Umbilical cord (tissue), 2 donors: ENCODE results near the gene EFHD1. TPM values are rescaled to one million over a fixed set of nuclear protein-coding genes. Genes with fewer than 3 reads are reported as not detected.

Source experiments
- DNase-seq: peaks from one replicate; pipeline ENCODE4 v3.0.0-alpha.2; 2015; ENCODE audit warnings: low spot score
- total RNA-seq: library from RNA; depleted of rRNA; stranded (reverse); fragments of >200 nt; gene quantifications from one replicate; pipeline ENCODE4 v1.2.3, GENCODE V29; 2014; ENCODE audit warnings: low replicate concordance; ENCODE audit not compliant: insufficient read depth

Gene EFHD1, protein sequence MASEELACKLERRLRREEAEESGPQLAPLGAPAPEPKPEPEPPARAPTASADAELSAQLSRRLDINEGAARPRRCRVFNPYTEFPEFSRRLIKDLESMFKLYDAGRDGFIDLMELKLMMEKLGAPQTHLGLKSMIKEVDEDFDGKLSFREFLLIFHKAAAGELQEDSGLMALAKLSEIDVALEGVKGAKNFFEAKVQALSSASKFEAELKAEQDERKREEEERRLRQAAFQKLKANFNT
- 1.2 TPM for total RNA-seq

DNA sequence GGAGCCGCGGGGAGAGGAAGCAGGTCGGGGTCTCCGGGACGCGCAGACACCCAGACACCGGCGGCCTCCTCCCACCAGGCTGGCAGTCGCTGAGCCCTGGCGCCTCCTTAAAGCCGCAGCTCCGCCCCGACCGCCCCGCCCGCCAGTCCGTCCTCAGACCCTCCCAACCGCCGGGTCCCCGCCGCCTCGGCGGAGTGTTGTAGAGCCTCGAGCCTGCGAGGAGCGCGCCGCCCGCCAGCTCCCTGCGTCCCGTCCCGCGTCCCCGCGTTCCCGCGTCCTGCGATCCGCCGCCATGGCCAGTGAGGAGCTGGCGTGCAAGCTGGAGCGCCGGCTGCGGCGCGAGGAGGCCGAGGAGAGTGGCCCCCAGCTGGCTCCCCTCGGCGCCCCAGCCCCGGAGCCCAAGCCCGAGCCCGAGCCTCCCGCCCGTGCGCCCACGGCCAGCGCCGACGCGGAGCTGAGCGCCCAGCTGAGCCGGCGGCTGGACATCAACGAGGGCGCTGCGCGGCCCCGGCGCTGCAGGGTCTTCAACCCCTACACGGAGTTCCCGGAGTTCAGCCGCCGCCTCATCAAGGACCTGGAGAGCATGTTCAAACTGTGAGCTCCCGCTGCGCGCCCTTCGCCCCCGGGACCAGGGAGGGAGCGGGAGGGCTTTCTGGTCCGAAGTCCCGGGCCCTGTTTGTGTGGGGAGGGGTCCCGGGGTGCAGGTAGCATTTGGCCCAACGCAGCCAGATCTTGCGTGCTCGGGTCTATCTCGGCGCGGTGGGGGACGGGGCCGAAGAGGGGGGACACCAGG lies at the start of gene EFHD1:
Gene EFHD1 (plus strand): TSS at position 192 of the 793 bp plus-strand sequence. CDS start 101 bp downstream, at position 293.
- peak; percentile 81 for DNase-seq

DNA sequence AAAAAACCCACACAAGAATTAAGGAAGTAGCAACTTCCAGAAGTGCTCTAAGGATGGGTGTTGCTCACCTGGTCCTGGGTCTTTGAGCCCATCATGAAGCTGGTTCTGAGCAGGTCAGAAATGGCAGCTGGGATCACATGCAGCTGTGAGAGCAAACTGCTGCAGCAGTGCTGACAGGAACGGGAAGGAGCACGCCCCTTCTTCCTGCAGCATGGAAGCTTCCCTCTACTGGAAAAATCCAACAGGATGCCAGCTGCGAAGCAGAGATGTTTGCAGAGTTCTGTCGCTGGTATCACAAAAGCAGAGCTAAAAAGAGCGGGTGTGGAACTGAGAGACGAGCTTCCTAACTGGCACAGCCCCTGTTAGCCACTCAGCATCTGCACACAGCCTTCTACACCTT lies 49.2 kb upstream of the EFHD1 start:
- DNase-seq = no peak

DNA sequence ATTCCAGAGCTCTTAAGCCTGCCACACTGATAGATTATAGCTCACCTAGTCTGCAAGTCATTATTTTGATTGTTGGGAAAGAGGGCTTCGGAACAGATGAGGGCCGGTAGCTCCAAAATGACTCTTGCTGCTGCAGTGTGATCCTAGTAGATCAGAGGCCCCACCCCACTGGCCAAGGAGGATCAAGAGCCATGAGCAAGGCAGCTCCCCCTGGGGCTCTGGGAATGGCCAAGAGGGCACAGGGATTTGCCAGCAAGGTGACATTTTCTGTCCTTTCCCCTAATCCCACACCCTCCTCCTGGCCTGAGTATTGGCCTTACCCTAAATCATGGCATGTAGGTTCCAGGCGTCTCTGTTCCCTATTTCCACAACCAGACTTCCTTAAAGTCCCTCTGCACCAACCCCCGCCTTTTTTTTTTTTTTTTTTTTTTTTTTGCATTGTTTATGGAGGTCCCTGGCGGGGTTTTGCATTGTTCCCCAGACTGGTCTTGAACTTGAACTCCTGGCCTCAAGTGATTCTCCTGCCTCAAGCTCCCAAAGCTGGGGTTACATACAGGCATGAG lies 46.4 kb upstream of the EFHD1 start:
- DNase-seq = no peak

DNA sequence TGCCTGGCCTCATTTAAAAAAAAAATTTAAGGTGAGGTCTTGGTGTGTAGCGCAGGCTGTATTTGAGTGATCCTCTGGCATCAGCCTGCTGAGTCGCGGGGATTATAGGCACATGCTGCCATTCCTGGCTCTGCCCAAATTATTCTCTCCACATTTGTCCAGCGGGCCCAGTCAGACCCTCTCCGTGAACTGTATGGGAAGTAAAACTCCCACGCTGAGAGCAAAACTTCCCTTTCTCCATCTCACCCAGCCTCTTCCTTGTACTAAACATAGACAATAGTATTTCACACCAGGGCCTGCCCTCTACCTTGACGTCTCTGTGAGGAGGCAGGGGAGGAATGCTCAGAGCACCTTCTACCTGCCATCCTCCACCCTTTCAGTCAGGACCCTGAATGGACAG lies 45.9 kb upstream of the EFHD1 start:
- DNase-seq = no peak

DNA sequence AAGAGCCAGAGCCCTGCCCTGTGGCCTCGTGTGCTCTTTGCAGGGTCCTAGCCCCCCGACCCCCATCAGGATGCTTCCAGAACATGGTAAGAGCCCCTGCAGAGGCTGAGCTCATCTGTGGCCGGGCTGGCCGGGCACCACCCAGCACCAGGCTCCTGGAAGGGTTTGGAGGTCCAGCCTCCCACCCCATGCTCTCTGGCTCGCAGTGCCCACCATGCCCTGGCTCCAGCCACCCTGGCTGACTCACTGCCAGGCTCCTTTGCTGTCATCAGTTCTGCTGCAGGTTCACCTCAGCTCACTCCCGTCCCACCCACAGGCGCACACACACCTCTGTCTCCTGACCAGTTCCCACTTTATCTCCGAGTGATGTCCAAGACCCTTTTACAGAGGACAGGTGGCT lies 45.4 kb upstream of the EFHD1 start:
- DNase-seq = no peak

DNA sequence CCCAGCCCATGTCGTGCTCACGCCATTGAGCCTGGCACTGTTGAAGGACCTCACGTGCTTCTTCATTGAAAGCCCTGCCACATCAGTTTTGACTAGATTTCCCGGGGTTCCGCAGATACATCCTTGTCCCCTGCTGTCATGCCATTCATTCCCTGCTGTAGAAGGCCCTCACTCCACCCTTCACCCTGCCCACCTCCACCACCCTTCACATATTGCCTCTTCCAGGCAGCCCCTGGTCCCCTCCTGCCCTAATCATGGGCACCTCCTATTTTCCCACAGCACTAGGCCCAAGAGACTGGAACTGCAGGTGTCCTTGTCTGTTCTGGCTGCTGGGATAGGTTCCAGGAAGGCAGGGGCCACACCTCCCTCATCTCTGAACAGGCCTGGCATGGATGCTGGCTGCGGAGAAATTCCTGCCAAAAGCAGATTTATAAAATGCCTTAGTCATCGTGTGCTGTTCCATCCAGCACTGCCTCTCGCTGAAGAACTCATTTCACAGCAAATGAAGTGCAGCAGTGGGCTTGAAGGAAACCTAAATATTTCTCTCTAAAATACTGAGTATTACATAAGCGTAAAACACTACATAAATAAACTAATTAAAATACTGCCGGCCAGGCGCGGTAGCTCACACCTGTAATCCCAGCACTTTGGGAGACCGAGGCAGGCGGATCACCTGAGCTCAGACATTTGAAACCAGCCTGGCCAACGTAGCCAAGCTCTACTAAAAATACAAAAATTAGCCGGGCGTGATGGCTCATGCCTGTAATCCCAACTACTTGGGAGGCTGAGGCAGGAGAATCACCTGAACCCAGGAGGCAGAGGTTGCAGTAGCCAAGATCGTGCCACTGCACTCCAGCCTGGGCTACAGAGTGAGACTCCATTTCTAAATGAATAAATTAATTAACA lies 44.5 kb upstream of the EFHD1 start:
- DNase-seq = peak; percentile 92

DNA sequence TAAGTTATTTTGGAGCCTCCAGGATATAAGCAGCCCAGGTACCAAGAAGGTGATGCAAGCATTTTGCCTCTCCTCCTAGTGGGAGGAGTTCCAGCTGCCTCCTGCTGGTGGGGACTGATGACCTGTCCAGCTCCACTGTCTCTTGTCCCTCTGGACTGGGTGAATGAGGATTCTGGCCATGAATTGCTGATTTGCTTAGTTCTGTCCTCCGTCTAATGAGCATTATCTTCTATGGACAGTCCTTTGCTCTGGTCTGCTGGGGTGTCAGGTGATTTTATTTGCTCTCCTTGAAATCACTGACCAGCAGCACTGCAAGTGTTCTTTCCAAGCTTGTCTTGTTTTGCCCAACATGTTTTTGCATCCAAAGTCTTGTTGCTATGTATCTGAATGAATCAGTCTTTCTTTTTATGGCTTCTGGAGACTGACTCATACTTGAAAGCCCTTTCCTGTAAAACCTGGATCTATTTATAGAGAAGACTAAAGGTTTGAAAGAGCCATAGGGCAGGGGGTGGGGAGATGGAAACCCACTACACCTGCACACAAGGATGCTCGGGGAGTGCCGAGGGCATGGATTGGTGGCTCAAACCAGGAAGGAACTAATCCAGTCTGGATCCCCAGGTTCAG lies 40.5 kb upstream of the EFHD1 start:
- peak; percentile 31 for DNase-seq

DNA sequence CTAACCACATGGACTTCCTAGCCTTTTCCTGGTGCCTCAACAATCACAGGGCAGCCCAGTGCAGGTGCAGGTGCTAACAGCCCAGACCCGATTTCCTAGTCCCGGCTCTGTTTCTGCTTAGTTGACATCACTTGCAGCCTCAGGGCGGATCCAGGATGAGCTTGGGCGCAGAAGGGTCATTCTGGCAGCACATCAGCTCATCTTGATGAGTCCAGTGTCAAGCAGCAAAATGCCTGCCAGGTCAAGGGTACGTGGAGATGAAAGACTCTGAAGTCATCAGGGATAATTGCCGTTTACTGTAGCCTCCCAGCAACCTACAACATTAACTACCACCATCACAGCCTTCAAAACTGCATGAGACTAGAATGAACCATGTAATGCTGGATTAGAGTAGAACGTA lies 39.4 kb upstream of the EFHD1 start:
- DNase-seq = no peak

DNA sequence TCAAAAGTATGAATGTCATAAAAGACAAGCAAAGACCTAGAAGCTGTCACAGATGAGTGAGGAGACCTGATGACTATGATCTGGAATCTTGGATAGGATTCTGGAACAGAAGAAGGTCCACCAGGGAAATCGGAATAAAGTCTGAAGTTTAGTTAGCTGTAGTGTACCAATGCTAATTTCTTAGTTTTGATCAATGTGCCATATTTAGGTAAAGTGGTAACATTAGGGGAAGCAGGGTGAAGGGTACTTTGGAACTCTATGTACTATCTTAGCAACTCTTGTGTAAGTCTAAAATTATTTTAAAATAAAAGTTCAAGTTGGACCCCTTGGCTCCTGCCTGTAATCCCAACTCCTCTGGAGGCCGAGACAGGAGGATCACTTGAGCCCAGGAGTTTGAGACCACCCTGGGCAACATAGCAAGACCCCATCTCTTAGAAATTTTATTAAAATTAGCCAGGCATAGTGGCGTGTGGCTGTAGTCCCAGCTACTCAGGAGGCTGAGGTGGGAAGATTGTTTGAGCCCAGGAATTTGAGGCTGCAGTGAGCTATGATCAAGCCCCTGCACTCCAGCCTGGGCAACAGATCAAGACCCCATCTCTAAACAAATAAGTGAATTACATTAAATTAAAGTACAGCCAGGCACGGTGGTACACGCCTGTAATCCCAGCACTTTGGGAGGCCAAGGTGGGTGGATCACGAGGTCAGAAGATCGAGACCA lies 35.9 kb upstream of the EFHD1 start:
- DNase-seq = no peak

DNA sequence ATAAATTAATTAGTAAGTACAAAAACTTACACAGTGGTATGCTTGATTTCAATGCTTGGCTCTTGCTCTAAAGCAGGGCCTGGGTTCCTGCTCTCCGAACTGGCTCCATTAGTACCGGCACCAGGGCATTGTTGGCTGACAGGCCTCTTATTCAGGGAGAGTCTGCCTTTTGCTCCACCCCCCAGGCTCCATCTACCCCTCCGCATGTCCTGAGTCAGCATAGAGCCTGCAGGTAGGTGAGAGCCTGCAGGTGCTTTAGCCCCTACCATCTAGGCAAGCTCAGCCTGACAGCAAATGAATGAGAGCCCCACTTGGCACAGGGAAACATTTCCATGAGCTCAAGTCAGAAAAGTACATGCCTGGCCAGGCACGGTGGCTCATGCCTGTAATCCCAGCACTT lies 35.1 kb upstream of the EFHD1 start:
- DNase-seq = no peak

DNA sequence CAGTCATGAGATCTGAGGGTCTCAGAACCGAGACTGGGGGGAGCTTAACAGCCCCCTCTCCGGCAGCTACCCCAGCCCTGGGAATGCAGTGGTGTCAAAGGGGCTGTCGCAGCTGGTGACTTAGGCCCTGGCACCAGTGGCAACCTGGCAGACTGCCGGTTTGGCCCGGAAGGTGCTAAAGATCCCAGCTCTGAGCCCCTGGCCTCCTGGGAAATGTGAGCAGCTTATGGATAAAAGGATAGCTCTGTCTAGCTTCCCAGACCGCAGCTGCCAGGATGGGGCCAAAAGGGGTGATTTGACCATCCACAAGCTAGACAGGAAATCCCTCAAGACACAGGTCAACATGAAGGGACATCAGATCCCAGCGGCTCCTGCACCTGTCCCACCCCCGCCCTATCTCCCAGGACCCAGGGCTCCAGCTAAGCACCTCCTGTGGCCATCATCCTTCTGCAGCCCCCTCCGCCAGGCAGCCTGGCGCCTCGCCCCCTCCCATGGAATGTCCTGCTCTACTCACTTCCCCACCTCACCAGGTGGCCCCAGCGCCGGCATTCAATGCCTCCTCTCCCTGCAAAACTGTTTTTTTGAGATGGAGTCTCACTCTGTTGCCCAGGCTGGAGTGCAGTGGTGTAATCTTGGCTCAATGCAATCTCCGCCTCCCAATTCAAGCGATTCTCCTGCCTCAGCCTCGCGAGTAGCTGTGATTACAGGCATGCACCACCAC lies 33.2 kb upstream of the EFHD1 start:
- no peak for DNase-seq

DNA sequence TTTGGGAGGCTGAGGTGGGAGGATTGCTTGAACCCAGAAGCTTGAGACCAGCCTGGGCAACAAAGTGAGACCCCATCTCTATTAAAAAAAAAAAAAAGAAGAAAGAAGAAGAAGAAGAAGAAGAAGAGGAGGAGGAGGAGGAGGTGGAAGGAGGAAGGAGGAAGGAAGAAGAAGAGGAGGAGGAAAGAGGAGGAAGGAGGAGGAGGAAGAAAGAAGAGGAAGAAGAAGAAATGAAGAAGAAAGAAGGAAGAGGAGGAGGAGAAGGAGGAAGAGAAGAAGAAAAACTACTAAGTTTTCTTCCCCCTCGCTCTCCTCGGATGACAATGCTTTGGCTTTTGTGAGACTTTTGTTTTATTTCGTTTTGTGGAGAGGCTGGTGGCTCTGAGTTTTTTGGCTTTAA lies 30.1 kb upstream of the EFHD1 start:
- no peak for DNase-seq

DNA sequence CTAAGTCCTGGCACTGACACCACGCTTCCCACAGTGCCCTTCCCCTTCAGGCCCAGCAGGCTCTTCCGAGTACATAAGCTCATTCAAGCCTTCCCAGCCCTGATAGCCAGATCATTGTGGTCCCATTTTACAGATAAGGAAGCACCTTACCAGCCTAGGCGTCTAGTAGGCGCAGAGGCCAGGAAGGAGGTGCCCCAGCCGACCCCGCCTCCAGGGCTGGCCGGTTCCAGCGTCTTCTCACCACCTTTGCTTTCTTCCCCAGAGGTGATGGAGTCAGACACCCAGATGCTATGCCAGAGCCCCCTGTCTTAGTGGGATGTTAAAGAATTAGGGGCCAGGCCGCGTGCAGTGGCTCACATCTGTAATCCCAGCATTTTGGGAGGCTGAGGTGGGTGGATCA lies 28.9 kb upstream of the EFHD1 start:
- no peak for DNase-seq

DNA sequence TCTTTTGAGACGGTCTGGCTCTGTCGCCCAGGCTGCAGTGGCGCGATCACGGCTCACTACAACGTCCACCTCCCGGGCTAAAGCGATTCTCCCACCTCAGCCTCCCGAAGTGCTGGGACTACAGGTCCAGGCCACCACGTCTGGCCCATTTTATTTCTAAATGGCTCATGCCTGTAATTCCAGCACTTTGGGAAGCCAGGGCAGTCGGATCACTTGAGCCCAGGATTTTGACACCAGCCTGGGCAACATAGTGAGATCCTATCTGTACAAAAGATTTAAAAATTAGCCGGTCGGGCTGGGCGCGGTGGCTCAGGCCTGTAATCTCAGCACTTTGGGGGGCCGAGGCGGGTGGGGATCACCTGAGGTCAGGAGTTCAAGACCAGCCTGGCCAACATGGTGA lies 26.4 kb upstream of the EFHD1 start:
- DNase-seq = no peak

DNA sequence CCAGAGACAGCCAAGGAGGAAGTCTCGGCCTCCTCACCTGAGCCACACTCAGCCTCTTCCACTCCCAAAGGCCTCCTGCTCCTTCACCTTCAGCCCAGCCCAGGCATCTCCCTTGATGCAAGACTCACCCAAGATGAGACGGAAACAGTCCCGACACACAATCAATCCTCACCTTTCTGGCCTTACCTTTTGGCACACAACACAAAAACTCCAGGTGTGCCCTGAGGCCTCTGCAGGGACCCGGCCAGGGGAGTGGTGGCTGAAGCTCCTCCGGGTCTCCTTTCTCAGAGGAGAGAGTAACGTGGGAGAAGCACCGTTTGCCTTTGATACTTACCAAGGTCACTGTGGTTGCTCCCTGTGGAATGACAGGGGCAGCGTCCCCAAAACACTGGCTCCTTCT lies 23.8 kb upstream of the EFHD1 start:
- no peak for DNase-seq

DNA sequence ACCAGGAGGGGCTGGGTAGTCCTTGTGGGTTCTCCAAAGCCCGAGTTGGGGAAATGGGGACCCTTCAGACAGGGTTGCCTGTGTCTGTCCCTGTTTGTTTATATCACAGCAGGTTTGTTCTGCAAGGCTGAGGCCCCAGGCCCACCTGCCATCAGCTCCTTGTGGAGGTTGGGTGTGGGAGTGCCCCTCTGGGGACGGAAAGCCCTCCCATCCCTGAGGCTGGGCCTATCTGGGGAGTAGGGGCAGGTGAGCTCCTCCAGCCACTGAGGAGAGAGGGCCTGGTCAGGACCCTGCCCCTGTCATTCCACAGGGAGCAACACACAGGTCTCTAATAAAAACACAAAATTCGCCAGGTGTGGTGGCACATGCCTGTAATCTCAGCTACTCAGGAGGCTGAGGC lies 23.3 kb upstream of the EFHD1 start:
- DNase-seq = no peak

DNA sequence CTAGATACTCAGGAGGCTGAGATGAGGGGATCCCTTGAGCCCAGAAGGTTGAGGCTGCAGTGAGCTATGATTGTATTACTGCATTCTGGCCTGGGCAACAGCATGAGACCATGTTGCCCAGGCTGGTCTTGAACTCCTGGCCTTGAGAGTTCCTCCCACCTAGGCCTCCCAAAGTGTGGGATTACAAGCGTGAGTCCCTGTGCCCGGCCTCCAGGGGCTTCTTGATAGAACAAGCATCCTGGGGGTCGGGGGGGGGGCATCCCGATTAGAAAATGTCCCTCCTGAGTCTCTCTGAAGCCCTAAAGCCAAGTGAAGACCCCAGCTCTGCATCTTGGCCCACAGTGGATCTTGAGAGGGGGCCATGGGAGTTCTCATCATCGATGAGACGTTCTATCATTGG lies 22.3 kb upstream of the EFHD1 start:
- DNase-seq = no peak

DNA sequence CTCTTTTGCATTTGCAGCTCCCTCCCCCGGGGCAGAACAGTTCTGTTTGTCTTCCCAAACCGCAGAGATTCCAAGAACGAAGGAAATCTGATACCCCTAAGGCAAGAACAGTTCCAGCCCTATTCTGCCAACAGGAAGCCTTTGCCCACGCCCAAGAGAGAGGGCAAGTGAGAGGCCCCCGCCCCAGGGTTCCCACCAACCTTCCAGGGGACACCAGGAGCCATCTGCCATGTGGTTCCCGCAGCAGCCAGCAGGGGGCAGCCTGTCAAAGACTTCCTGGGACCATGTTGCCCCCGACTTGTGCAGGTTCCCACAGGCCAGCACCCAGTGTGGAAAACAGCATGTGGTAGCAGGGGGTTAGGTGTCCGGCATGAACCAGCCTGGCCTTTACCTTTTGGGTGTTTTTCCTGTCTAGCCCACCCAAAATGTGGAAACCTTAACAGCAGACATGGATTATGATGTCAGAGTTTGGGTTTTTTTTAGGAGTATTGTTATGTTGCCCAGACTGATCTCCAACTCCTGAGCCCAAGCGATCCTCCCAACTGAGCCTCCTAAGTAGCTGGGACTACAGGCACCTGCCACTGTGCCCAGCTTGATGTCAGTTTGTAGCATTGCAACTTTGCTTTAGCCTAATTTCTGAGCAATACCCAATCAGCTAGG lies 21.7 kb upstream of the EFHD1 start:
- no peak for DNase-seq

DNA sequence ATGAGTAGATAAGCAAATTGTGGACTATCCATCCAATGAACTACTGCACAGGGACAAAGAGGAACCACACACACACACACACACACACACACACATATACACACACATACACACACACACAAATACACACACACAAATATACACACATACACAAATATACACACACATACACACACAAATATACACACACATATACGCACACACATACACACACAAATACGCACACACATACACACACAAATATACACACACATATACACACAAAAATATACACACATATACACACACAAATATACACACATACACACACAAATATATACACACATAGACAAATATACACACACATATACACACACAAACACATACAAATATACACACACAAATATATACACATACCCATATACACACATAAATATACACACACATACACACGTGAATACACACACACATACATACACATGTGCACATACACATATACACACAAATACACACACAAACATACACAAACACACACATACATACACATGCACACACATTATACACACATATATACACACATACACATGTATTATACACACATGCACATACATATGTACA lies 19.8 kb upstream of the EFHD1 start:
- DNase-seq = no peak
